ENCODE data around the gene TNFRSF17.

Gene TNFRSF17

DNA sequence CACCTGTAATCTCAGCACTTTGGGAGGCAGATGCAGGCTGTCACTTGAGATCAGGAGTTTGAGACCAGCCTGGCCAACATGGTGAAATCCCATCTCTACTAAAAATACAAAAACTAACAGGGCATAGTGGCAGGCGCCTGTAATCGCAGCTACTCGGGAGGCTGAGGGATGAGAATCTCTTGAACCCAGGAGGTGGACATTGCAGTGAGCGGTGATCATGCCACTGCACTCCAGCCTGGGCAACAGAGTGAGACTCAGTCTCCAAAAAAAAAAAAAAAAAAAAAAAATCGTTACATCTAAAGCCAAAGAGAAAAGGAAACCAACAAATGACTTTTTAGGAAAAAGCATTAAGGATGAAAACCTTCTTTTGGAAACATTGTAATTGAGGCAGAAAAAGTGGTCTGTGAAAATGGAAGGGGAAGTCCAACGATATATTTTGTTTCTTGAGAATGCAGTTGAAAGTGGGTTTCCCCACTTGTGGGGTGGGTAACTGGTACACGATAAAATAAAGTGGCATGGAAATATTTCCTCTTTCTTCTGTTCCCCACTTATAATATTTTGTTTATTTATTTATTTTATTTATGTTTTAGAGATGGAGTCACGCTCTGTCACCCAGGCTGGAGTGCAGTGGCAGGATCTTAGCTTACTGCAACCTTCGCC, 14.1 kb downstream of the TNFRSF17 start:
- Histone ChIP-seq H4K20me1 (peaks cover 0 to 51% (median 0%) of the 10 kb centered on the region in 11 experiments; a peak in 2 of 22 replicates), H3K27ac (no peak overlapping the region), H3K27me3 (no peaks in the 10 kb centered on the region), H3K4me2 (peak overlapping the region in 5 of 11 experiments; percentile 10 to 99 (median 98); a peak in 5 of 22 replicates), H3K4me1 (peaks cover 18 to 42% (median 29%) of the 10 kb centered on the region in 10 experiments), H3K4me3 (no peak overlapping the region), H3K9me3 (replicated peaks in 1 of 11) (no peaks in the 10 kb centered on the region), H3K36me3 (peaks cover 0 to 6% (median 0%) of the 10 kb centered on the region in 11 experiments; a peak in 1 of 22 replicates), H3K9ac (no peak overlapping the region)
- no peak for TF ChIP-seq Cebpa-rat (IDR thresholded peaks at IDR 0.05)

DNA sequence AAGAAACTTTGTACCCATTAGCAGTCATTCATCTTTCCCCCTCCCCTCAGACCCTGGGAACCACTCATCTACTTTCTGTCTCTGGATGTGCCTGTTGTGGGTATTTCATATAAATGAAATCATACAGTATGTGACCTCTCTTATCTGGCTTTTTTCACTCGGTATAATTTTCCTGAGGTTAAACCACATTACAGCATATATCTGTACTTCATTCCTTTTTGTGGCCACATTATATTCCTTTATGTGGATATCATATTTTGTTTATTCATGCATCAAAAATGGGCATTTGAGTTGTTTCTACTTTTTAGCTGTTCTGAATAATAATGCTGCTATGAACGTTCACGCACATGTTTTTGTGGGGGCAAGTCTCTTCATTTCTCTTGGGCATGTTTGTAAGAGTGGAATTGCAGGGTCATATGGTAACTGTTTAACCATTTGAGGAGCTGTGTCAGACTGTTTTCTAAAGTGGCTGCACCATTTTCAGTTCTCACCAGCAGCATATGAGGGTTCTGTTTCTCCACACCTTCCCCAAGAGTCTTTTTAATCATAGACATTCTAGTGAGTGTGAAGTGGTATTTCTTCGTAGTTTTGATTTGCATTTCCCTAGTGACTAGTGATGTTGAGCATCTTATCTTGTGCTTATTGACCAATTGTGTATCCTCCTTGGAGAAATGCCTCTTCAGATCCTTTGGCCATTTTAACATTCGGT, 15.3 kb downstream of the TNFRSF17 start:
- Histone ChIP-seq H3K9ac (no peak overlapping the region), H3K4me1 (peaks cover 18 to 42% (median 29%) of the 10 kb centered on the region in 10 experiments), H3K4me2 (0 out of 22 replicates have a peak overlapping the region, but pooled peaks of 1 of the 11 experiments have one; percentile 5)

DNA sequence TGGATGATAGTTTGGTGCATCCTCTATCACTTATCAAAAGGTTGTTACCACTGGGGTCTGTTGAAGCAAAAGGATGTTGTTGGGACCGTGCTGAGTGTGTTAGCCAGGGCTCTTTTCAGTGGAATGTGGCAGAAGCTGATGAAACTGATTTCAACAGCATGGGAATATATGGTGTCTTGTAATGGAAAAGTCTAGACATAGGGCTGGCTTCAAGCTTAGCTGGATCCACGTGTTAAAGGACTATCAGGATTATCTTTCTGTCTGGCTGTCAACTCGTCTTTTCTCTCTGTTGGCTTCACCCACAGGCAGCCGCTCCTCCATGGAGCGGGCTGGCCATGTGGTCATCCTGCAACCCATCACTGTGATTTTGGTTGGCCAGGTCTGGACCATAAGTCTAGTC, 20.2 kb downstream of the TNFRSF17 start:
- Histone ChIP-seq H3K4me2 (no peak overlapping the region), H3K27me3 (no peaks in the 10 kb centered on the region)
- no peak for TF ChIP-seq Cebpa-rat (IDR thresholded peaks at IDR 0.05)

More for the DNA sequence above, 15.3 kb downstream of the TNFRSF17 start:
- Histone ChIP-seq H4K20me1 (peaks cover 0 to 63% (median 0%) of the 10 kb centered on the region in 11 experiments; a peak in 2 of 22 replicates), H3K27ac (no peak overlapping the region), H3K27me3 (no peaks in the 10 kb centered on the region), H3K36me3 (peaks cover 0 to 12% (median 0%) of the 10 kb centered on the region in 11 experiments; a peak in 3 of 22 replicates), H3K9me3 (replicated peaks in 1 of 11) (no peaks in the 10 kb centered on the region), H3K4me3 (no peak overlapping the region)
- no peak for TF ChIP-seq Cebpa-rat (IDR thresholded peaks at IDR 0.05)

DNA sequence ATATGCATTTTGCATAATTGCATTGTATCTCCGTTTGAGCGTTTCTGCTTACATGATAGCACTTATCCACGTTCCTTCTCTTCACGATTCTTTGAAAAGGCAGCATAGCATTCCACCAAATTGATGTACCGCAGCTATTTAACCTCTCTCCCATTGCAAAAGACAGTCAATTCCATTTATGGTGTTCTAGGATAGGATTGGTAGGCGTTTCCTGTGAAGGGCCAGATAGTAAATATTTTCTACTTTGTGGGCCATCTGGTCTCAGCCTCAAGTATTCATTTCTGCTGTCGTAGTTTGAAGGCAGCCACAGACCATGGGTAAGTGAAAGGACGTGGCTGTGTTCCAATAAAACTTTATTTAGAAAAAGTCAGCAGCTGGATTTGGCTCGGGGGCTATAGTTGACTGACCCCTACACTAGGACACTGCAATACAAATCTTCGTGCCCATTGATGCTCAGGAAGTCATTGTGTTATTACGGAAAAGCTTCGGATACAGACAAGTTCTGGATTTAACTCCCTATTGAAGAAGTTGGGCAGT, 21.6 kb downstream of the TNFRSF17 start:
- H3K4me3 ChIP-seq, result no peak overlapping the region
- no peak for TF ChIP-seq Cebpa-rat (IDR thresholded peaks at IDR 0.05)
- peaks cover 0 to 49% (median 0%) of the 10 kb centered on the region in 11 experiments; a peak in 2 of 22 replicates for H4K20me1 ChIP-seq
- no peak overlapping the region for H3K27ac ChIP-seq
- H3K4me1 ChIP-seq, result peaks cover 0 to 38% (median 24%) of the 10 kb centered on the region in 10 experiments; a peak in 16 of 20 replicates
- H3K27me3 ChIP-seq, result no peaks in the 10 kb centered on the region
- H3K9me3 ChIP-seq (replicated peaks in 1 of 11), result no peaks in the 10 kb centered on the region
- peaks cover 0 to 12% (median 0%) of the 10 kb centered on the region in 11 experiments; a peak in 3 of 22 replicates for H3K36me3 ChIP-seq
- no peak overlapping the region for H3K9ac ChIP-seq
- H3K4me2 ChIP-seq, result 0 out of 22 replicates have a peak overlapping the region, but pooled peaks of 1 of the 11 experiments have one; percentile 51

More for the DNA sequence above, 20.2 kb downstream of the TNFRSF17 start:
- Histone ChIP-seq H3K9me3 (replicated peaks in 1 of 11) (no peaks in the 10 kb centered on the region), H3K4me3 (no peak overlapping the region), H3K27ac (no peak overlapping the region), H4K20me1 (peaks cover 0 to 60% (median 0%) of the 10 kb centered on the region in 11 experiments; a peak in 2 of 22 replicates), H3K9ac (no peak overlapping the region), H3K36me3 (peaks cover 0 to 12% (median 0%) of the 10 kb centered on the region in 11 experiments; a peak in 3 of 22 replicates), H3K4me1 (peaks cover 0 to 38% (median 24%) of the 10 kb centered on the region in 10 experiments; a peak in 16 of 20 replicates)

DNA sequence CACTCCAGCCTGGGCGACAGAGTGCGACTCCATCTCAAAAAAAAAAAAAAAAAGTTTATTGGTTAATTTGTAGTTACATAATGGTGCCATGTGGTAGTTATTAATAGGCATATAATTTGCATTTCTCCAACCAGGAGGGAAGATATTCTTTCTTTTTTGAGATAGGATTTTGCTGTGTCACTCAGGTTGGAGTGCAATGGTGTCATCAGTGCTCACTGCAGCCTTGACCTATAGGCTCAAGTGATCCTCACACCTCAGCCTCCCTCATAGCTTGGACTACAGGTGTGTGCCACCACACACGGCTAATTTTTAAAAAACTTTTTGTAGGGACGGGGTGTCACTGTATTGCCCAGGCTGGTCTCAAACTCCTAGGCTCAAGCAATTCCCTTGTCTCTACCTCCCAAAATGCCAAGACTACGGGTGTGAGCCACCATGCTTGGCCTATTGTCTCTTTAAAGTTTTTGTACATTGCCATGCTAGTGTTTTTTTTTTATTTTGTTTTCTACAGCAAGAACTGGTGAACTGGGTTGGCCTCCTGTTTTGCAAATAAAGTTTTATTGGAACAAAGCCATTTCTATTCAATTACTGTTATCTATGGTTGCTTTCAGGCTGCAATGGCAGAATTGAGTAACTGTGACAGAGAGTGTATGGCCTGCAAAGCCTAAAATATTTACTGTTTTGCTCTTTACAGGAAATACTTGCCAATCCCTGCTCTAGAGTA, 23.4 kb downstream of the TNFRSF17 start:
- TF ChIP-seq Cebpa-rat (IDR thresholded peaks at IDR 0.05), result no peak
- H3K9me3 ChIP-seq (replicated peaks in 1 of 11), result no peaks in the 10 kb centered on the region
- H3K27ac ChIP-seq, result no peak overlapping the region; a peak in 1 of 22 replicates
- H3K4me3 ChIP-seq, result no peak overlapping the region
- peaks cover 0 to 34% (median 0%) of the 10 kb centered on the region in 11 experiments; a peak in 2 of 22 replicates for H4K20me1 ChIP-seq
- H3K4me2 ChIP-seq, result peak overlapping the region in 8 of 11 experiments; percentile 2 to 62 (median 42); a peak in 11 of 22 replicates
- no peak overlapping the region for H3K9ac ChIP-seq
- peaks cover 0 to 12% (median 0%) of the 10 kb centered on the region in 11 experiments; a peak in 3 of 22 replicates for H3K36me3 ChIP-seq
- H3K27me3 ChIP-seq, result no peaks in the 10 kb centered on the region
- H3K4me1 ChIP-seq, result peaks cover 0 to 38% (median 24%) of the 10 kb centered on the region in 10 experiments; a peak in 19 of 20 replicates

DNA sequence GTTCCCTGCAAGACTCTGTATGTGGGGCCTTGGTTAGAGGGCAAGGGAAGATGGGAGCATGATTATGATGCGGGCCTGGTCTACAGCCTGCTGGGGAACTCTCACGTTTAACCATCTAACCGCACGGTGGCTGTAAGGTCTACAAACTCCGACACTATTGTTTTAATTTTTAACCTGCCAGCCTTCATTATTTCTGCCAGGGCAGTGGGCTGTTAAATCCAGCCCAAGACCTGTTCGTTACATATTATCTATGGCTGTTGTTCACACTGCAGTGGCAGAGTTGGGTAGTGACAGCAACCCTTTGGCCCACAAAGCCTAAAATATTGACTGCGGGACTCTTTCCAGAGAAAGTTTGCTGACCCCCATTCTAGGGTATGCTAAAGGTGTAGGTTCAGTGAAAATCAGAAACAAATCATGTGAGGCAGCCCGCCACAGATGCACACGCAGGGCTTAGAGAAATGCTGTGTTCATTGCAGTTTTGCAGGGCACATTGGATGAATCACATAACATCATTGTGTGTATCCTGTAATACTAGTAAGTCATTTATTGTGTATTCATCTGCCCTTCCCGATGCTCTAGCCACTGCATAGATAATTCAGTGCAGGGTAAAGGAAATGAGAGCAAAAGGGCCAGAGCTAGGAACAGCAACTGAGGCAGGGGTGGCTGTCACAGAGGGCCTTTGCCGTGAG, 25.8 kb downstream of the TNFRSF17 start:
- Histone ChIP-seq H3K9me3 (replicated peaks in 1 of 11) (no peaks in the 10 kb centered on the region), H3K36me3 (no peaks in the 10 kb centered on the region), H3K27me3 (no peaks in the 10 kb centered on the region), H3K4me3 (no peak overlapping the region), H3K27ac (no peak overlapping the region), H3K4me1 (peaks cover 19 to 51% (median 38%) of the 10 kb centered on the region in 10 experiments), H3K4me2 (no peak overlapping the region), H4K20me1 (peaks cover 0 to 10% (median 0%) of the 10 kb centered on the region in 11 experiments; a peak in 2 of 22 replicates), H3K9ac (no peak overlapping the region)
- no peak for TF ChIP-seq Cebpa-rat (IDR thresholded peaks at IDR 0.05)

DNA sequence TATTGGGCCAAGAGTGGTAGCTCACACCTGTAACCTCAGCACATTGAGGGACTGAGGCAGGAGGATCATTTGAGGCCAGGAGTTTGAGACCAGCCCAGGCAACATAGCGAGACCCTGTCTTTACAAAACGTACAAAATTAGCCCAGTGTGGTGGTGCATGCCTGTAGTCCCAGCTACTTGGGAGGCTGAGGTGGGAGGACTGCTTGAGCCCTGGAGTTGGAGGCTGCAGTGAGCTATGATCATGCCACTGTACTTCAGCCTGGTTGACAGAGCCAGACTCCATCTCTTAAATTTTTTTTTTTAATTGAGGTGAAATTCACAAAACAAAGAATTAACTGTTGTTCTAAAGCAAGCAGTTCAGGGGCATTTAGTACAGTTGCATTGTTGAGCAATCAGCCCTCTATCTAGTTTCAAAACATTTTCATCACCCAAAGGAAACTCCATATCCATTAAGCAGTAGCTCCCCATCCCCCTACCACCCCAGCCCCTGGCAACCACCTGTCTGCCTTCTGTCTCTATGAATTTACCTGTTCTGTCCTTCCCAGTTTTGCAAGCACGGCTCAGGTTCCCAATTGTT, 27.1 kb downstream of the TNFRSF17 start:
- Histone ChIP-seq H3K4me1 (peaks cover 27 to 51% (median 44%) of the 10 kb centered on the region in 10 experiments), H3K4me2 (0 out of 22 replicates have a peak overlapping the region, but pooled peaks of 1 of the 11 experiments have one; percentile 68), H3K27me3 (no peaks in the 10 kb centered on the region), H3K27ac (no peak overlapping the region), H3K9me3 (replicated peaks in 1 of 11) (no peaks in the 10 kb centered on the region), H3K4me3 (no peak overlapping the region), H3K9ac (no peak overlapping the region), H4K20me1 (no peaks in the 10 kb centered on the region; a peak in 2 of 22 replicates), H3K36me3 (no peaks in the 10 kb centered on the region)
- TF ChIP-seq Cebpa-rat (IDR thresholded peaks at IDR 0.05), result no peak

Data from BLaER1 treated with 17β-estradiol and CSF1 and Interleukin-3, amounts not matched to agents 10 nM and 100 nM (cell line).